Kidney capillary endothelial cell (primary cell): ENCODE results near the gene FPR2.
"Not testable (repeated sequence)": the region's sequence is repeated elsewhere in the genome, so short reads cannot be mapped to it uniquely, and the experiment has no call there.

Source experiments
- DNase-seq: peaks from one replicate; pipeline ENCODE4 v3.0.0-alpha.2; 2018; ENCODE audit warnings: low spot score

Gene FPR2

DNA sequence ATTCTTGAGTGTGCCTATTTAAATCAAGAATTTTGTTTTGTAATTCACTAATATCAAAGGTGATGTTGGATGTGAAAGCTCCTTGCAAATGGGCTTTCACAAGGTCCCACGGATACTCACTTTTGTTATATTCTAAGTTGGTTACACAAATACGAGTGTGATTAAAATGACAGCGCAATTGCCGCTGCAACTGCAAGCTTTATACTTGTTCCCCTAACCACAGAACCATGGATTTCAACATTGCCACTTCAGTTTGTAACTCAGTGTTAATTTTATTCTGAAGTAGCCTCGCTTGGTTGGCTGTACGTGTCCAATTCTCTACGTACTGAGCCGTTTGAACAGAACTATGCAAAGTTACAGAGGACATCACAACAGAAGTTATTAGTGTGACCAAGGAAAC is 44.4 kb downstream of the FPR2 start:
- DNase-seq = not testable (repeated sequence)

DNA sequence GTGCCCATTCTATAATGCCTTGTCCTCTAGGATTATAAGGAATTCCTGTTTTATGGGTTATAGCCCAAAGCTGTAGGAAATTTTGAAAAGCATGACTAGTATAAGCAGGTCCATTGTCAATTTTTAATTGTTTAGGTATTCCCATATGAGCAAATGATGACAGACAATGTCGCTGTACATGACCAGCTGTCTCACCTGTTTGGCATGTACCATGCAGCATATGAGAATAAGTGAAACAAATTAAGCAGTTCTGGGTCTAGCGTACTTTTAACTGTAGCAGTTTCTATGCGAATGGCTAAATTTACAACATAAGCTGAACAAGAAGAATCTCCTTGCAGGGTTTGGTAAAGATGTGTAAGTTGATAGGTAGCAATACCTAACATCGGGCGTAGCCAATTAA is 45.6 kb downstream of the FPR2 start:
- not testable (repeated sequence) for DNase-seq

DNA sequence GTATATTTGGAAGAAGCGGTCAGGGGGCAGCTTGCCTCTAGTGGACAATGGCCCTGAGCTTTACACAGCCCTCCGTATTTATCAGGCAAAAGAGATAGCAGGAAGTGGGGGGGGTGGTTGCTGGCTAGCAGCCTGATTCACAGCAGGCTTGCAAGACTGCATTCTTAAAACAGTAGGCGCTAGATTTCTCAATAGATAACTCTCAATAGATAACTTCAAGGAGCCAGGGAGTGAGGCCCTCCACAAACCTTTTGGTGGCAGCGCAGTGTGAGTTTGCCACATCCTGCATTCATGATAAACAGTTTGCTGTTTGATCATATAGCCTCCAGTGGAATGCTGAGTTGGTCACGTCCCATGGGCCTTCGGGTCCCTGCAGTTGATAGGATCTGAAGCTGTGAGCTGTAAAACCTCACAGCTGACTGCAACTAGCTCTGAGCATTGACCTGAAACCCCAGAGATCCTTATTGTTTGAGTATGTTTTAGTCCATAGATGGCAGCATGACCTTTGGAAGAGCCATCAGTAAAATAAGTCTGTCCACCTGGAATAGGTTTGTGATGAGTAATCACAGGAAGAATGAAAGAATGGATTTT is 46.2 kb downstream of the FPR2 start:
- DNase-seq = no peak

DNA sequence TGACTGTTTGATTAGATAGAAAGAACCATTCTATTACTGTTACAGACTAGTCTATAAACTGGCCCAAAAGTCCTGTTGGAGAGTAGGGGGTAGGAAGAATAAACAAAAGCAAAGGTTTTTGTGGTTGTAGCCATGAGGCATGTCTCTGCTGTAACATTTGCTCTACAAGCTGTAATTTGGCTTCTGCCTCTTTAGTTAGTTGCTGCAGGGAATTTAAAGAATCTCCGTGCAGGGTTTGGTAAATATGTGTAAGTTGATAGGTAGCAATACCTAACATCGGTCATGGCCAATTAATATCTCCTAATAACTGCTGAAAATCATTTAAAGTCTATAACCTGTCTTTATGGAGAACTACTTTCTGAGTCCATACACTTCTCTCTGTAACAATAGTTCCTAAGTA is 46.9 kb downstream of the FPR2 start:
- DNase-seq = no peak

DNA sequence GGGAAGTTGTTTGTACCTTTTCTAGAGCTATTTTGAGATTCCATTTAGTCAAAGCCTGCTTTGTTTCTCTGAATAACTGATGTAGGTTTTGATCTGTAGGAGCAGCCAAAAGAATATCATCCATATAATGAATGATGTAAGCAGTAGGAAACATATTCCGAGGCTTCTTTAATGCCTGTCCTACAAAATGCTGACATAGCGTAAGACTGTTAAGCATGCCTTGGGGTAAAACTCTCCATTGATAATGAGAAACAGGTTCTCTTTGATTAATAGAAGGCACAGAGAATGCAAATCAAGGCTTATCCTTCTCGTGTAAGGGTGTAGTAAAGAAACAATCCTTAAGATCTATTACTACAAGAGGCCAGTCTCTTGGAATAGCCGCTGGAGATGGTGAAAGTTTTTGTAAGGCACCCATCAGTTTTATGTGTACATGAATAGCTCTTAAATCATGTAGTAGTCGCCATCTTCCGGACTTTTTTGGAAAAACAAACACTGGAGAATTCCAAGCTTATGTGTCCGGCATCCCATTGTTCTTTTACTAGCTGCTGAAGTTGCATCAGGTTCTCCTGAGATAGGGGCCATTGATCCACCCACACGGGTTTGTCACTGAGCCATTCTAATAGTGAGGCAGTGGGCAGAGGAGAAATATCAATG is 47.5 kb downstream of the FPR2 start:
- no peak for DNase-seq

DNA sequence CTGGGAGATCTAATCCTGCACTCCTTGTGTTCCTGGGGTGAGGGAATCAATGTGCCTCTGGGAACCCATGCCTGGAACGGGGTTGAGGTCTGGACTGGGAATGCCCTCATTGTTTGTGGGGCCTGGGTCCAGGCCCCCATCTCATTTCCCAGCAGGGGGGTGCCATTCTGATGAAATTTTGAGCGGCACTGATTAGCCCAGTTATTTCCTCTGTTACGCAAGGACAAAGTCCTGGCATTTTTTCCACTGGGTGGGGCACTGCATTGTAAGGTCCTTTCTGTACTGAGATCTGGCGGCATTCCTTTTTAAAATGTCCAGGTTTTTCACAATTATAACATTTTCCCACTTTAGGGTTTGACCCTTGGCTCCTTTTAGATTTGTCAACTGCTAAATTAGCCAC is 48.8 kb downstream of the FPR2 start:
- DNase-seq = no peak

DNA sequence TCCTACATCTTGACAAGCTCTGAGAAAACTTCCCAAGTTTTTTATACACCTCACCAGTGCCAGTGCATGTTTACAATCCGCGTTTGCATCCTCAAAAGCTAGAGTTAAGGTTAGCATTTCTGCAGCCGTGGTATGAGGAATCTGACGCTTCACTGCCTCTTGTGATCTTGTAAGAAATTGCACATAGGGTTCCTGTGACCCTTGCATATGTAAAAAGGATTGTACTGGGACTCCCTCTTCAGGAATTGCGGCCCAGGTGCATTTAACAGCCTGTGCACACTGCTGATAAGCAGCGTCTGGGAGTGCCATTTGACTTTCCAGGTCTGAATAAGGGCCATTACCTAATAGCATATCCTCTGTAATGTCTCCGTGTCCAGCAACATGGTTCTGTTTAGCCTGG is 49.2 kb downstream of the FPR2 start:
- DNase-seq = no peak

DNA sequence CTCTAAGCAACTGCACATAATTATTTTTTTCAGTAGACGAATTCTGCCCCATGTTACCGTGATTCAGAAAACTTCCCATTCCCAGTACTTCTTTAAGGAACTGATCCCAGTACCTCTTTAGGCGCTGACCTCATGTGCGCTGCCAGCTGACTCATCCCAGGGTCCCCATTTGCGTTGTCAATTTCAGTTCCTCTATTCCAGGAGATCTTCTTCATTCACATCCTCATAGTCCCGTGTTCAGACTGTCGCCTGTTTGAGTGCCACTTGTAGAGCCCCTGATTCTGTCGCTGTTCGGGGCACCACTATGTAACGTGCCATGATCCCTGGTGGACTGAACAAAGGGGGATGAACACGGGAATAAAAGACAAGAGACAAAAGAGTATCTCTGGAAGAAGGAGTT is 50.4 kb downstream of the FPR2 start:
- no peak for DNase-seq

DNA sequence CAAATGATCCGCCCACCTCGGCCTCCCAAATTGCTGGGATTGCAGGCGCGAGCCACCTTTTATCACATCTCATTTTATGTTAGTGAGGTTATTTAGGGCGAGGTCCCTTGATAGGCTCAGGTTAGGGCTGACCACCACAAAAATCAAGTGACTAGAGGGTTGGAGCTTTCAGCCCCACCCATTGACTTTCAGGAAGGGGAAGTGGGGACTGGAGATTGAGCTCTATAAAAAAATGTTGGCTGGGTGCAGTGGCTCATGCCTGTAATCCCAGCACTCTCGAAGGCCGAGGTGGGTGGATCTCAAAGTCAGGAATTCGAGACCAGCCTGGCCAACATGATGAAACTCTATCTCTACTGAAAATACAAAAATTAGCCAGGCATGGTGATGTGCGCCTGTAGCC is 54.1 kb downstream of the FPR2 start:
- no peak for DNase-seq

DNA sequence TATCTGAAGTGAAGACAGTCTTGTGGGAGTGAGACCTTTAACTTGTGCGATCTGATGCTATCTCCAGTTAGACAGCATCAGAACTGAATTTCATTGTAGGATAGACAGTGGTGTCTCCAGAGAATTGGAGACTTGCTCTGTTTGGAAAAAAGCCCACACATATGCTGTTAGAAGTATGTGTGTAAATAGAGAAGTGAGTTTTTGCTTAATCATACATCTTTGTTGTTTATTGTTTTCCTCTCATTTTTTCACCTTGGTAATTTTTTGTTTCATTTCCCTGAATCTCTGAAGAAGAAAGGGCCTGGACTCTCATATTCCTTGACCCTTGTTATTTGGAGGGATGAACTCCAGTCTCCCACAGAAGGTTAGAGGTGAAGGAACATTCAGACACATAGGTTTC is 55.7 kb downstream of the FPR2 start:
- no peak for DNase-seq

DNA sequence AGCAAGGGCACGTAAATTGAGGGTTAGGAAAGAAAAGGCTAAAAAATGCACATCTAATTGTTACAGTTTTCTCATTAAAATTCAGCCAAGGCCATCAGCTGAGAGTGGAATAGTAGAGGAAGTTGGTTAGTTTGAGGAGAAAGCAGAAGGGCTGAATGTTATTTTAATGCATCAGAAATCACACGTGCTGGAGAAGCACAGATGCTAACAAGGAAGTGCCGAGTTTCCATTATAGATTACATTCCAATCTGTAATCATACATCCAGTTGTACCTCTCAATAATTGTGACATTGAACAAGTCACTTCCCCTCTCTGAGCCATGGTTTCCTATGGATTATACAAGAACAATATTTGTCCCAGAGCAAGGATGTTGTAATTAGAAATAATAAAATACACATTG is 59.0 kb downstream of the FPR2 start:
- no peak for DNase-seq
